Hematopoietic multipotent progenitor cell treated with erythropoietin and hydrocortisone succinate and interleukin-3 and kit ligand, for 6 days (in vitro differentiated cells): Measurements from ENCODE around the gene DAZ3.
"Not testable (repeated sequence)": the region's sequence is repeated elsewhere in the genome, so short reads cannot be mapped to it uniquely, and the experiment has no call there.

Experiments
- DNase-seq: peaks from one replicate; pipeline ENCODE4 v3.0.0-alpha.2; 2015

DAZ3 gene, protein sequence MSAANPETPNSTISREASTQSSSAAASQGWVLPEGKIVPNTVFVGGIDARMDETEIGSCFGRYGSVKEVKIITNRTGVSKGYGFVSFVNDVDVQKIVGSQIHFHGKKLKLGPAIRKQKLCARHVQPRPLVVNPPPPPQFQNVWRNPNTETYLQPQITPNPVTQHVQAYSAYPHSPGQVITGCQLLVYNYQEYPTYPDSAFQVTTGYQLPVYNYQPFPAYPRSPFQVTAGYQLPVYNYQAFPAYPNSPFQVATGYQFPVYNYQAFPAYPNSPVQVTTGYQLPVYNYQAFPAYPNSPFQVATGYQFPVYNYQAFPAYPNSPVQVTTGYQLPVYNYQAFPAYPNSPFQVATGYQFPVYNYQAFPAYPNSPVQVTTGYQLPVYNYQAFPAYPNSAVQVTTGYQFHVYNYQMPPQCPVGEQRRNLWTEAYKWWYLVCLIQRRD

DNA sequence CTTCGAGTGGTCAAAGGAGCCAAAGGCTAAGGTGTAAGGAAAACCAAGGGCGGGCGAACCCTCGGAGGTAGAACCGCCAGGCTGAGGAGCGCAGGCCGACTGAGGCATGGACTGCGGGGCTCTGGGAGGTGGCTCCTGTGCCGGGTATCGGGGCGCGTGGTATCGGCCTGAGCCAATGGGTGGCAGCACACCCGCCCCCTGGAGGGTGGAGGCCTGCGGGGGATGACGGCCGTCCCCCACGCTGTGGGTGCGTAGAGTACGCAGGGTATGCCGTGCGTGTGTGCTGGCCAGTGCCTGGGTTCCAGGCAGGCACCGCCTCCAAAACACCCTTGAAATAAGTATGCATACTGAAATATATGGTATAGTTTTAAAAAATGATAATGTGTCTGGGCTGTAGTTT, at the start of gene DAZ3:
DAZ3 (minus strand) TSS at position 101 of the 400 bp plus-strand sequence. CDS start 208 bp downstream, outside the sequence.
- not testable (repeated sequence) for DNase-seq

- not testable (repeated sequence) for DNase-seq
Observed at GRCh38 chrY:24833619-24834018, 20.4 kb upstream of the DAZ3 start, which contains the start of gene DAZ4. DAZ4 (plus strand) TSS chrY:24833919; CDS start chrY:24834127, 208 bp downstream.

DNA sequence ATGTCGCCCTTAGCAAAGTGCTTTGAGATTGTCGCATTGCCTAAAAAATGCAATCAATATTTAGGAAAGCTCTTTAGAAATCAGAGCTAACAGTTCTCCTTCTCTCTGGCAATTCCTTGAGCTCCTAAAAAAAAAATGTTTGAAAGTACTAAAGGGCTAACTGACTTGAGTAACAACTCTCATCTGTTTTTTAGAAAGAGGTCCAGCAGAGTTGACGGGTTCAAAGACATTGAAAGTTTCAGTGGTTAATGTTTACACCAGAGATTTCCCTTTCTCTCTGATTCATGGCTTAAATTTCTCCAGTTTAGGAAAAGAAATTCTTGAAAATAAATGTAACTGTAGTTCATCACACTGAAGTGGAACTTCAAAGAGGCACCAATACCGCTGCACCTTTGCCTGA, 11.9 kb upstream of the DAZ3 start:
- not testable (repeated sequence) for DNase-seq

GRCh38 chrY:24824184-24824879, 11.1 kb upstream of the DAZ3 start:
- not testable (repeated sequence) for DNase-seq

- not testable (repeated sequence) for DNase-seq
Observed at GRCh38 chrY:24821836-24822235, 8.6 kb upstream of the DAZ3 start.
